Measurements from ENCODE around the gene CACNA1B. TPM values are rescaled to one million over a fixed set of nuclear protein-coding genes. Genes with fewer than 3 reads are reported as not detected.

Gene CACNA1B
- total RNA-seq, 1 donor from 2014 or later, result 0.74 TPM

DNA sequence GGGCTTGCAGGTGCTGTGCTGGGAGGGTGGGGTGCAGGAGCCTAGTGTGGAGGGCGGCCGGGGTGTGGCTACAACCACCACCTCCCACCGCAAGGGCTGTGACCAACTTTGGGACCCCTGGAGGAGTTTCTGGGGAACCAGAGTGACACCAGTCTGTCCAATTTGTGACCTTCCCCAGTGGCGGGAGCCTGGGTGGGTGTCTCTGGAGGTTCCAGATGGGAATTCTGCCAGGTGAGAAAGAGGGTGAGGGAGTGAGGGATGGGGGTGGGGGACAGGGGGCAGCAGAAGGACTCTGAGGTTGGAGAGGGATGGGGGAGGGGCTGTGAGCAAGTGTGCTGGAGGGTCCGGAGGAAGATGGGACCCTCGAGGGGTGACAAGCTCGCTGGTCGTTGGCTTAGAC, 4.2 kb upstream of the CACNA1B start:
- Histone ChIP-seq H3K36me3 (no peaks in the 10 kb centered on the region), H3K4me3 (no peak overlapping the region), H3K27ac (no peak overlapping the region), H3K9me3 (no peaks in the 10 kb centered on the region), H3K27me3 (no peaks in the 10 kb centered on the region), H3K4me1 (peaks cover 4% of the 10 kb centered on the region)
- intact Hi-C loops (cut with DNase I), result no loop called here
- TF ChIP-seq, protein P1, sequence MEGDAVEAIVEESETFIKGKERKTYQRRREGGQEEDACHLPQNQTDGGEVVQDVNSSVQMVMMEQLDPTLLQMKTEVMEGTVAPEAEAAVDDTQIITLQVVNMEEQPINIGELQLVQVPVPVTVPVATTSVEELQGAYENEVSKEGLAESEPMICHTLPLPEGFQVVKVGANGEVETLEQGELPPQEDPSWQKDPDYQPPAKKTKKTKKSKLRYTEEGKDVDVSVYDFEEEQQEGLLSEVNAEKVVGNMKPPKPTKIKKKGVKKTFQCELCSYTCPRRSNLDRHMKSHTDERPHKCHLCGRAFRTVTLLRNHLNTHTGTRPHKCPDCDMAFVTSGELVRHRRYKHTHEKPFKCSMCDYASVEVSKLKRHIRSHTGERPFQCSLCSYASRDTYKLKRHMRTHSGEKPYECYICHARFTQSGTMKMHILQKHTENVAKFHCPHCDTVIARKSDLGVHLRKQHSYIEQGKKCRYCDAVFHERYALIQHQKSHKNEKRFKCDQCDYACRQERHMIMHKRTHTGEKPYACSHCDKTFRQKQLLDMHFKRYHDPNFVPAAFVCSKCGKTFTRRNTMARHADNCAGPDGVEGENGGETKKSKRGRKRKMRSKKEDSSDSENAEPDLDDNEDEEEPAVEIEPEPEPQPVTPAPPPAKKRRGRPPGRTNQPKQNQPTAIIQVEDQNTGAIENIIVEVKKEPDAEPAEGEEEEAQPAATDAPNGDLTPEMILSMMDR (IDR thresholded peaks at IDR 0.05), result no peak
- TF ChIP-seq POLR2A (IDR thresholded peaks at IDR 0.05), result no peak
- no peak for TF ChIP-seq POLR2AphosphoS5 (IDR thresholded peaks at IDR 0.05; ENCODE audit: insufficient read depth in 1 of 2, low read depth in 1 of 2)
- DNase-seq (ENCODE audit: extremely low spot score in 2 of 2), result no peak

DNA sequence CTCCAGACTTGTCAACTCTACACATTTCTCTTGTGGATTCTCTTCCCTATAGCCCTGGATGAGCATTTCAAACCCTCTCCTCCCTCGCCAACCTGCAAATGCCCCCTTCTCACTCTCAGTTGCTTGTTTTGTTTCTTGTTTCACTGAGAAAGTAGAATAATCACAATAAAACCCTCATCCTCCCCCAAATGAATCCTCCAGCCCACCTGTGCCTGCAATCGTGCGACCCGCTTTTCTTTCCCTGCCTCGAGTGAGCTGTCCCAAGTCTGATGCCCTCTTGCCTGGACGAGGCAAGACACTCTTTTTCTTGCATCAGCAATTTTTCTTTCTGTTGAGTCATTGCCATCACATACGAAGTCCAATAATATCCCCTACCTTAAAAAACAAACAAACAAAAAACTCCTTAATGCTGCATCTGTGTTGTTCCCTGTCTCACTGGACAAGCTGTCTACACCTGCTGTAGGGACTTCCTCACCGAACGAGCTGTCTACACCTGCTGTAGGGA, 3.7 kb upstream of the CACNA1B start:
- no peaks in the 10 kb centered on the region for H3K9me3 ChIP-seq
- H3K4me1 ChIP-seq, result peaks cover 5% of the 10 kb centered on the region
- H3K36me3 ChIP-seq, result no peaks in the 10 kb centered on the region
- H3K4me3 ChIP-seq, result no peak overlapping the region
- TF ChIP-seq POLR2AphosphoS5 (IDR thresholded peaks at IDR 0.05; ENCODE audit: insufficient read depth in 1 of 2, low read depth in 1 of 2), result no peak
- TF ChIP-seq POLR2A (IDR thresholded peaks at IDR 0.05), result no peak
- TF ChIP-seq, protein P1 (IDR thresholded peaks at IDR 0.05), result no peak
- intact Hi-C loops (cut with DNase I), result no loop called here
- H3K27me3 ChIP-seq, result no peaks in the 10 kb centered on the region
- no peak overlapping the region for H3K27ac ChIP-seq
- no peak for DNase-seq (ENCODE audit: extremely low spot score in 2 of 2)

DNA sequence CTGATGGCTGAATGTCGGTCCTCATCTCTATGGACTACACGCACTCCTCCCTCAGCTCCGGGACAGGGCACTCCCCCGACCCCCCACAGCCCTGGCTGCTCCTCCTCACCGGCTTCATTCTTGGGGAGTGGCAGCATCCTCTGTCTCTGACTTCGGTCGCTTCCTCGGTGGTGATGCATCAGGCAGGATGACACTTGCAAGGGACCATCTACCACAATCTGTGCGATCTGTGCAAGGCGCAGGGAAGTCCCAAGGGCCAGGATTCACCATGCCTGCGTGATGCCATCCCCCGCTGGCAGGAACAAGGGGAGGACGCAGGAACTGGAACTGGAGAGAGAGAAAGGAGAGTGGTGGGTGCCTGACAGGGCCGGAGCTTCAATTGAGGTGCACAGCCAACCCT, 2.2 kb upstream of the CACNA1B start:
- peak in 1 of 2 donors; percentile 47 for DNase-seq (ENCODE audit: extremely low spot score in 2 of 2)
- no peak for TF ChIP-seq POLR2A (IDR thresholded peaks at IDR 0.05)
- no peak for TF ChIP-seq POLR2AphosphoS5 (IDR thresholded peaks at IDR 0.05; ENCODE audit: insufficient read depth in 1 of 2, low read depth in 1 of 2)
- TF ChIP-seq, protein P1 (IDR thresholded peaks at IDR 0.05), result no peak
- Histone ChIP-seq H3K4me3 (no peak overlapping the region), H3K9me3 (no peaks in the 10 kb centered on the region), H3K36me3 (no peaks in the 10 kb centered on the region), H3K27ac (no peak overlapping the region), H3K27me3 (no peaks in the 10 kb centered on the region), H3K4me1 (peaks cover 5% of the 10 kb centered on the region)
- intact Hi-C loops (cut with DNase I), result no loop called here

DNA sequence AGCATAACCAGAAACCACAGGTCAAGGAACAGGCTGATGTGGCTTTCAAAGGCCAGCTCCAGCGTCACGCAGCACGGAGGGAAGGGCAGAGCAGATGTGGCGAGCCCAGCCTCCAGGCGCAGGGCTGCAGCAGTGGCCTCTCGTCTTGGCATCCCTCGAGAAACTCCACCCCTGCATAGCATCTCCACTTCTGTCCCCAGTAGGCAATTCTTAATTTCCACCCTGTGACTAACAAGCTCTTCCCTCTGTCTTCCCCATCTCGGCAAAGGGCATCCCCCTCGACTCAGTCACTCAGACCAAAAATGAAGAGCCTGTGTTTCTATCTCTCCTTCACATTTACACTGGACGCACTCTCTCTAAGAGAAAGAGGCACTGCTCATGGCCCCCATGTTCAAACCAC, 1.7 kb upstream of the CACNA1B start:
- no peak overlapping the region for H3K4me3 ChIP-seq
- H3K36me3 ChIP-seq, result no peaks in the 10 kb centered on the region
- TF ChIP-seq POLR2AphosphoS5 (IDR thresholded peaks at IDR 0.05; ENCODE audit: insufficient read depth in 1 of 2, low read depth in 1 of 2), result no peak
- TF ChIP-seq, protein P1 (IDR thresholded peaks at IDR 0.05), result no peak
- TF ChIP-seq POLR2A (IDR thresholded peaks at IDR 0.05), result no peak
- no peaks in the 10 kb centered on the region for H3K9me3 ChIP-seq
- intact Hi-C loops (cut with DNase I), result no loop called here
- peaks cover 5% of the 10 kb centered on the region for H3K4me1 ChIP-seq
- peak in 1 of 2 donors; percentile 58 for DNase-seq (ENCODE audit: extremely low spot score in 2 of 2)
- H3K27ac ChIP-seq, result no peak overlapping the region
- H3K27me3 ChIP-seq, result no peaks in the 10 kb centered on the region

DNA sequence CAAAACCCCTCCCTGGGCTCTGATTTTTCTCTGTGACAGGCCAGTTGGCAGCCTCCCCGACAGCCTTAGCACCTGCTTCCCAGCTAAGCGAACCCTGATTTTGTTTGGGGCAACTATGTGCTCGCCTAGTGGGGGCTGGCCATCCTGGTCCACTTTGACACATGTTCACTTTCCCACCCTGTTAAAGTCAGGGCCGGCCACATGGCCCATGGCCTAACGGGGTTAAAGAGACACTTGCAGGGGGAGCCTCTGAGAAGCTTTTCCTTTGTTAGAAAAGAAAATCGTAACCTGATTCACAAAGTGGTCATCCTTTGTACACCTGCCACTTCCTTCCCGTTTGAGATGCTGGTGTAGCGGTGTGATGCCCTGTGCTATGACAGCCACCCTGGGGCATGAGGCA, 1.3 kb upstream of the CACNA1B start:
- H3K4me1 ChIP-seq, result peaks cover 5% of the 10 kb centered on the region
- H3K9me3 ChIP-seq, result no peaks in the 10 kb centered on the region
- TF ChIP-seq POLR2AphosphoS5 (IDR thresholded peaks at IDR 0.05; ENCODE audit: insufficient read depth in 1 of 2, low read depth in 1 of 2) (no peak), POLR2A (IDR thresholded peaks at IDR 0.05) (no peak)
- TF ChIP-seq, protein P1 (IDR thresholded peaks at IDR 0.05), result no peak
- no peaks in the 10 kb centered on the region for H3K36me3 ChIP-seq
- H3K27me3 ChIP-seq, result no peaks in the 10 kb centered on the region
- H3K4me3 ChIP-seq, result no peak overlapping the region
- no peak for DNase-seq (ENCODE audit: extremely low spot score in 2 of 2)
- no peak overlapping the region for H3K27ac ChIP-seq
- intact Hi-C loops (cut with DNase I), result no loop called here

Measured in vagina (tissue), 2 donors.